HCT116 (cell line): ENCODE results near the gene STRADA.

Experiments used
- CTCF ChIP-seq, 3 experiments: fragments of 200-600 bp in 1 of 3; sonication (generic) in 1 of 3; IDR thresholded peaks in 2 of 3; conservative IDR thresholded peaks in 1 of 3; 2 replicates each; pipeline ENCODE4 v1.5.1; 2012 to 2017; ENCODE audit warnings: low read depth in 2 of 3, low read length in 2 of 3, antibody characterized with exemption in 1 of 3, borderline replicate concordance in 1 of 3, control low read depth in 1 of 3, mild to moderate bottlenecking in 1 of 3, mixed read lengths in 1 of 3, mixed run types in 1 of 3, moderate library complexity in 1 of 3; ENCODE audit not compliant: insufficient read depth in 1 of 3
- EGR1 ChIP-seq: IDR thresholded peaks from 2 replicates; pipeline ENCODE4 v1.6.1; 2012; ENCODE audit warnings: low read depth
- EZH2 ChIP-seq: fragments of 200-600 bp; sonication (generic); IDR thresholded peaks from 2 replicates; pipeline ENCODE4 v1.6.1; 2017; ENCODE audit warnings: antibody characterized with exemption, mixed run types
- EZH2phosphoT487 ChIP-seq: fragments of 200-600 bp; IDR thresholded peaks from 2 replicates; pipeline ENCODE4 v1.6.1; 2018; ENCODE audit warnings: antibody characterized with exemption, borderline replicate concordance
- JUND ChIP-seq: IDR thresholded peaks from 2 replicates; pipeline ENCODE4 v1.6.1; 2012
- POLR2AphosphoS5 ChIP-seq: IDR thresholded peaks from 2 replicates; pipeline ENCODE4 v1.6.1; 2011; ENCODE audit warnings: mild to moderate bottlenecking, low read depth, low read length, moderate library complexity
- RAD21 ChIP-seq: IDR thresholded peaks from 2 replicates; pipeline ENCODE4 v1.6.1; 2012; ENCODE audit warnings: low read depth, mild to moderate bottlenecking
- YY1 ChIP-seq: IDR thresholded peaks from 2 replicates; pipeline ENCODE4 v1.6.1; 2011; ENCODE audit warnings: low read length, low read depth, moderate library complexity, mild to moderate bottlenecking; ENCODE audit not compliant: insufficient replicate concordance; ENCODE audit errors: extremely low read depth
- ZNF274 ChIP-seq: fragments of 200-500 bp; sonication (Bioruptor generic); IDR thresholded peaks from 2 replicates; pipeline ENCODE4 v1.6.1; 2014; ENCODE audit warnings: mild to moderate bottlenecking, low read depth, low read length, inconsistent platforms
- TF ChIP-seq, protein P1 (sequence below): IDR thresholded peaks from 2 replicates; pipeline ENCODE4 v1.6.1; 2012; ENCODE audit warnings: low read depth
- TF ChIP-seq, protein P2 (sequence below): IDR thresholded peaks from 2 replicates; pipeline ENCODE4 v1.6.1; 2012

- TF ChIP-seq CTCF (IDR thresholded peaks at IDR 0.05 in 2 of 3, conservative IDR thresholded peaks at IDR 0.05 in 1 of 3; ENCODE audit: borderline replicate concordance in 1 of 3, insufficient read depth in 1 of 3, low read depth in 2 of 3, low read length in 2 of 3) = no peak
- TF ChIP-seq YY1 = no peak
- TF ChIP-seq POLR2AphosphoS5 = no peak
- no peak for TF ChIP-seq EZH2
- TF ChIP-seq RAD21 = no peak
- TF ChIP-seq JUND = no peak
- TF ChIP-seq EZH2phosphoT487 = no peak
- no peak for TF ChIP-seq ZNF274
- TF ChIP-seq, protein P1, sequence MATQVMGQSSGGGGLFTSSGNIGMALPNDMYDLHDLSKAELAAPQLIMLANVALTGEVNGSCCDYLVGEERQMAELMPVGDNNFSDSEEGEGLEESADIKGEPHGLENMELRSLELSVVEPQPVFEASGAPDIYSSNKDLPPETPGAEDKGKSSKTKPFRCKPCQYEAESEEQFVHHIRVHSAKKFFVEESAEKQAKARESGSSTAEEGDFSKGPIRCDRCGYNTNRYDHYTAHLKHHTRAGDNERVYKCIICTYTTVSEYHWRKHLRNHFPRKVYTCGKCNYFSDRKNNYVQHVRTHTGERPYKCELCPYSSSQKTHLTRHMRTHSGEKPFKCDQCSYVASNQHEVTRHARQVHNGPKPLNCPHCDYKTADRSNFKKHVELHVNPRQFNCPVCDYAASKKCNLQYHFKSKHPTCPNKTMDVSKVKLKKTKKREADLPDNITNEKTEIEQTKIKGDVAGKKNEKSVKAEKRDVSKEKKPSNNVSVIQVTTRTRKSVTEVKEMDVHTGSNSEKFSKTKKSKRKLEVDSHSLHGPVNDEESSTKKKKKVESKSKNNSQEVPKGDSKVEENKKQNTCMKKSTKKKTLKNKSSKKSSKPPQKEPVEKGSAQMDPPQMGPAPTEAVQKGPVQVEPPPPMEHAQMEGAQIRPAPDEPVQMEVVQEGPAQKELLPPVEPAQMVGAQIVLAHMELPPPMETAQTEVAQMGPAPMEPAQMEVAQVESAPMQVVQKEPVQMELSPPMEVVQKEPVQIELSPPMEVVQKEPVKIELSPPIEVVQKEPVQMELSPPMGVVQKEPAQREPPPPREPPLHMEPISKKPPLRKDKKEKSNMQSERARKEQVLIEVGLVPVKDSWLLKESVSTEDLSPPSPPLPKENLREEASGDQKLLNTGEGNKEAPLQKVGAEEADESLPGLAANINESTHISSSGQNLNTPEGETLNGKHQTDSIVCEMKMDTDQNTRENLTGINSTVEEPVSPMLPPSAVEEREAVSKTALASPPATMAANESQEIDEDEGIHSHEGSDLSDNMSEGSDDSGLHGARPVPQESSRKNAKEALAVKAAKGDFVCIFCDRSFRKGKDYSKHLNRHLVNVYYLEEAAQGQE = no peak
- TF ChIP-seq, protein P2, sequence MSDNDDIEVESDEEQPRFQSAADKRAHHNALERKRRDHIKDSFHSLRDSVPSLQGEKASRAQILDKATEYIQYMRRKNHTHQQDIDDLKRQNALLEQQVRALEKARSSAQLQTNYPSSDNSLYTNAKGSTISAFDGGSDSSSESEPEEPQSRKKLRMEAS = no peak
- TF ChIP-seq EGR1 = no peak
Measured at GRCh38 chr17:63672856-63673255, 68.7 kb downstream of the STRADA start.
